Measurements from ENCODE around the gene LRBA.
A peak's percentile ranks its signal among the peaks of the same experiment; 100 is the strongest.

LRBA gene

GRCh38 chr4:150911326-150911725, 103.8 kb downstream of the LRBA start:
- no peak for TF ChIP-seq CTCF (IDR thresholded peaks at IDR 0.05; ENCODE audit: insufficient read depth, low read depth, low read length, missing control alignments)
- no peak overlapping the region for H3K4me3 ChIP-seq (ENCODE audit: low read depth, low read length)
- no peak for DNase-seq (ENCODE audit: low read depth)

GRCh38 chr4:150909116-150909515, 106.0 kb downstream of the LRBA start:
- no peak for TF ChIP-seq CTCF (IDR thresholded peaks at IDR 0.05; ENCODE audit: insufficient read depth, low read depth, low read length, missing control alignments)
- no peak overlapping the region for H3K4me3 ChIP-seq (ENCODE audit: low read depth, low read length)
- DNase-seq (ENCODE audit: low read depth), result peak; percentile 22

- no peak for TF ChIP-seq CTCF (IDR thresholded peaks at IDR 0.05; ENCODE audit: insufficient read depth, low read depth, low read length, missing control alignments)
- no peak overlapping the region for H3K4me3 ChIP-seq (ENCODE audit: low read depth, low read length)
- no peak for DNase-seq (ENCODE audit: low read depth)
Measured at GRCh38 chr4:150906987-150907633, 108.0 kb downstream of the LRBA start.

GRCh38 chr4:150904671-150905070, 110.4 kb downstream of the LRBA start:
- no peak overlapping the region for H3K4me3 ChIP-seq (ENCODE audit: low read depth, low read length)
- TF ChIP-seq CTCF (IDR thresholded peaks at IDR 0.05; ENCODE audit: insufficient read depth, low read depth, low read length, missing control alignments), result no peak
- no peak for DNase-seq (ENCODE audit: low read depth)

GRCh38 chr4:150903603-150904002, 111.5 kb downstream of the LRBA start:
- TF ChIP-seq CTCF (IDR thresholded peaks at IDR 0.05; ENCODE audit: insufficient read depth, low read depth, low read length, missing control alignments), result no peak
- H3K4me3 ChIP-seq (ENCODE audit: low read depth, low read length), result no peak overlapping the region

GRCh38 chr4:150896497-150896896, 118.6 kb downstream of the LRBA start:
- TF ChIP-seq CTCF (IDR thresholded peaks at IDR 0.05; ENCODE audit: insufficient read depth, low read depth, low read length, missing control alignments), result no peak
- H3K4me3 ChIP-seq (ENCODE audit: low read depth, low read length), result no peak overlapping the region
- DNase-seq (ENCODE audit: low read depth), result no peak

More at GRCh38 chr4:150903603-150904002, 111.5 kb downstream of the LRBA start:
- no peak for DNase-seq (ENCODE audit: low read depth)

GRCh38 chr4:150890246-150890645, 124.8 kb downstream of the LRBA start:
- TF ChIP-seq CTCF (IDR thresholded peaks at IDR 0.05; ENCODE audit: insufficient read depth, low read depth, low read length, missing control alignments), result no peak
- H3K4me3 ChIP-seq (ENCODE audit: low read depth, low read length), result no peak overlapping the region
- DNase-seq (ENCODE audit: low read depth), result no peak

All from GM12865 (cell line).